ENCODE results near the gene BRAF. TPM values are rescaled to one million over a fixed set of nuclear protein-coding genes. Genes with fewer than 3 reads are reported as not detected.

The BRAF gene
- total RNA-seq, 1 donor from 2014 or later = 44.6 TPM

- Mint-ChIP-seq H3K27ac (no peak overlapping the region), H3K36me3 (peaks cover 30% of the 10 kb centered on the region), H3K9me3 (peaks cover 7% of the 10 kb centered on the region), H3K27me3 (ENCODE audit: low read depth) (no peaks in the 10 kb centered on the region), H3K4me1 (no peaks in the 10 kb centered on the region), H3K4me3 (no peak overlapping the region)
- DNase-seq (ENCODE audit: low spot score in 2 of 2, unreplicated experiment in 2 of 2) = no peak
- no peak for TF ChIP-seq CTCF (IDR thresholded peaks at IDR 0.05; ENCODE audit: unreplicated experiment)
These were observed 186.4 kb downstream of the BRAF start for GRCh38 chr7:140738280-140738679.

DNA sequence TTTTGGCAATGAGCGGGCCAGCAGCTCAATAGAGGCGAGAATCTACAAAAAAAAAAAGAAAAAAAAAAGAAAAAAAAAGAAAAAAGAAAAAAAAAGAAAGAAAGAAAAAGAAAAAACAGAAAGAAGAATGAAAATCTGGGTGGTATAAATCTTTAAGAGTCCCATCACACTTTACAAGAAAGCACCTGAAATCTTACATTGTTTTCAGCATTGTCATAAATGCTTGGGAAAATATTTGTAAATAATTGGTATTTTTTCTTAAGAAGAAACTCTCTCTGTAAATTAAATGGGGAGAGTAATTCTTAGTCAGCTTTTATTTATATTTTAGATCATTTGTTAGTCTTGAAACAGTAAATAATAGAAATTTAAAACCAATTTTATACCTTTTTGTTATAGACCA, 190.0 kb downstream of the BRAF start:
- TF ChIP-seq CTCF (IDR thresholded peaks at IDR 0.05; ENCODE audit: unreplicated experiment) = no peak
- Mint-ChIP-seq H3K36me3 (peaks cover 36% of the 10 kb centered on the region), H3K27ac (no peak overlapping the region), H3K4me1 (no peaks in the 10 kb centered on the region), H3K9me3 (peaks cover 5% of the 10 kb centered on the region), H3K4me3 (no peak overlapping the region), H3K27me3 (ENCODE audit: low read depth) (no peaks in the 10 kb centered on the region)
- DNase-seq (ENCODE audit: low spot score in 2 of 2, unreplicated experiment in 2 of 2) = no peak

DNA sequence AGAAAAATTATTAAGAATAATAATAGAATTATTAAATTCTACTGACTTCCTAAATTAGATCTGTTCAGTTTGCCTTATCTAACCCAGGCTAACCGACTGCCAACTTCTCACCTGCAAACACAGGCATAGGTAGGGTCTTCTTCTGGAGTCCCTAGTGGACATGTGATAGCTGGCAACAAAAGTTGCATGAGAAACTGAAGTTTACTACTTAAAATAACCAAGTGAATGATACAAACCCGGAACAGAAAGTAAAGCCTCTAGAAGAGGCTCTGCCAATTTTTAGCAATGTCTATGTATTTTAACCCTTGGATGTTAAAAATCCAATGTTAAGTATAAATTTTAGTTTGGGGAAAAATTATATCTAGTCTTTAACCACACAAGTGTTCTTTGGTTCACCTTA, 190.6 kb downstream of the BRAF start:
- no peaks in the 10 kb centered on the region for H3K4me1 Mint-ChIP-seq
- H3K9me3 Mint-ChIP-seq = peaks cover 5% of the 10 kb centered on the region
- peaks cover 33% of the 10 kb centered on the region for H3K36me3 Mint-ChIP-seq
- H3K27ac Mint-ChIP-seq = no peak overlapping the region
- H3K27me3 Mint-ChIP-seq (ENCODE audit: low read depth) = no peaks in the 10 kb centered on the region
- DNase-seq (ENCODE audit: low spot score in 2 of 2, unreplicated experiment in 2 of 2) = no peak
- TF ChIP-seq CTCF (IDR thresholded peaks at IDR 0.05; ENCODE audit: unreplicated experiment) = no peak
- no peak overlapping the region for H3K4me3 Mint-ChIP-seq

- no peak overlapping the region for H3K4me3 Mint-ChIP-seq
- H3K9me3 Mint-ChIP-seq = peaks cover 5% of the 10 kb centered on the region
- H3K27ac Mint-ChIP-seq = no peak overlapping the region
- H3K4me1 Mint-ChIP-seq = no peaks in the 10 kb centered on the region
- TF ChIP-seq CTCF (IDR thresholded peaks at IDR 0.05; ENCODE audit: unreplicated experiment) = no peak
- no peaks in the 10 kb centered on the region for H3K27me3 Mint-ChIP-seq (ENCODE audit: low read depth)
- no peak for DNase-seq (ENCODE audit: low spot score in 2 of 2, unreplicated experiment in 2 of 2)
- peaks cover 28% of the 10 kb centered on the region for H3K36me3 Mint-ChIP-seq
These were observed 192.3 kb downstream of the BRAF start for GRCh38 chr7:140732416-140732815.

GRCh38 chr7:140726281-140726680, 198.4 kb downstream of the BRAF start:
- Mint-ChIP-seq H3K4me1 (no peaks in the 10 kb centered on the region), H3K27me3 (ENCODE audit: low read depth) (no peaks in the 10 kb centered on the region), H3K27ac (no peak overlapping the region), H3K9me3 (no peaks in the 10 kb centered on the region), H3K36me3 (peaks cover 7% of the 10 kb centered on the region), H3K4me3 (no peak overlapping the region)
- DNase-seq (ENCODE audit: low spot score in 2 of 2, unreplicated experiment in 2 of 2) = no peak
- no peak for TF ChIP-seq CTCF (IDR thresholded peaks at IDR 0.05; ENCODE audit: unreplicated experiment)

GRCh38 chr7:140724706-140725105, 200.0 kb downstream of the BRAF start:
- no peak overlapping the region for H3K4me3 Mint-ChIP-seq
- H3K36me3 Mint-ChIP-seq = peaks cover 1% of the 10 kb centered on the region
- no peaks in the 10 kb centered on the region for H3K27me3 Mint-ChIP-seq (ENCODE audit: low read depth)
- no peaks in the 10 kb centered on the region for H3K9me3 Mint-ChIP-seq
- TF ChIP-seq CTCF (IDR thresholded peaks at IDR 0.05; ENCODE audit: unreplicated experiment) = no peak
- H3K27ac Mint-ChIP-seq = no peak overlapping the region
- H3K4me1 Mint-ChIP-seq = no peaks in the 10 kb centered on the region
- no peak for DNase-seq (ENCODE audit: low spot score in 2 of 2, unreplicated experiment in 2 of 2)
